Measurements from ENCODE around the gene CHRND. TPM values are rescaled to one million over a fixed set of nuclear protein-coding genes. Genes with fewer than 3 reads are reported as not detected.

The CHRND gene
- total RNA-seq, 6 experiments from 2014 or later = not detected

- H3K36me3 Mint-ChIP-seq (ENCODE audit: low read depth) = peaks cover 15% of the 10 kb centered on the region
- no peak for TF ChIP-seq CTCF (IDR thresholded peaks at IDR 0.05)
- no peaks in the 10 kb centered on the region; the same call in 1 of the 2 replicates for H3K27me3 Mint-ChIP-seq (ENCODE audit: insufficient read depth)
- peak; percentile 54 for DNase-seq
- no peak overlapping the region; the same call in 1 of the 2 replicates for H3K4me3 Mint-ChIP-seq
- H3K27ac Mint-ChIP-seq = peak overlapping the region; percentile 64
- H3K9me3 Mint-ChIP-seq = no peaks in the 10 kb centered on the region
- peaks cover 36% of the 10 kb centered on the region for H3K4me1 Mint-ChIP-seq (ENCODE audit: low read depth)
These were observed 48.9 kb downstream of the CHRND start for GRCh38 chr2:232574674-232575403.

GRCh38 chr2:232575404-232575746 lies 49.4 kb downstream of the CHRND start:
- Mint-ChIP-seq H3K27me3 (ENCODE audit: insufficient read depth) (no peaks in the 10 kb centered on the region; the same call in 1 of the 2 replicates), H3K4me3 (no peak overlapping the region)

GRCh38 chr2:232576995-232577394 lies 51.0 kb downstream of the CHRND start:
- Mint-ChIP-seq H3K9me3 (no peaks in the 10 kb centered on the region), H3K27ac (peak overlapping the region; percentile 64), H3K27me3 (ENCODE audit: insufficient read depth) (no peaks in the 10 kb centered on the region; the same call in 1 of the 2 replicates), H3K4me1 (ENCODE audit: low read depth) (peaks cover 36% of the 10 kb centered on the region), H3K36me3 (ENCODE audit: low read depth) (peaks cover 18% of the 10 kb centered on the region), H3K4me3 (peak overlapping the region; percentile 44; the same call in 1 of the 2 replicates)
- TF ChIP-seq CTCF (IDR thresholded peaks at IDR 0.05) = no peak
- peak; percentile 62 for DNase-seq

More at GRCh38 chr2:232575404-232575746, 49.4 kb downstream of the CHRND start:
- Mint-ChIP-seq H3K27ac (no peak overlapping the region), H3K9me3 (no peaks in the 10 kb centered on the region), H3K4me1 (ENCODE audit: low read depth) (peaks cover 36% of the 10 kb centered on the region), H3K36me3 (ENCODE audit: low read depth) (peaks cover 10% of the 10 kb centered on the region)
- TF ChIP-seq CTCF (IDR thresholded peaks at IDR 0.05) = no peak
- DNase-seq = no peak

- Mint-ChIP-seq H3K4me1 (ENCODE audit: low read depth) (peaks cover 36% of the 10 kb centered on the region), H3K27me3 (ENCODE audit: insufficient read depth) (no peaks in the 10 kb centered on the region; the same call in 1 of the 2 replicates), H3K36me3 (ENCODE audit: low read depth) (peaks cover 18% of the 10 kb centered on the region), H3K27ac (peak overlapping the region; percentile 56; the same call in 1 of the 2 replicates), H3K4me3 (no peak overlapping the region), H3K9me3 (no peaks in the 10 kb centered on the region)
- no peak for DNase-seq
- no peak for TF ChIP-seq CTCF (IDR thresholded peaks at IDR 0.05)
These were observed 51.9 kb downstream of the CHRND start for GRCh38 chr2:232577841-232578240.

DNA sequence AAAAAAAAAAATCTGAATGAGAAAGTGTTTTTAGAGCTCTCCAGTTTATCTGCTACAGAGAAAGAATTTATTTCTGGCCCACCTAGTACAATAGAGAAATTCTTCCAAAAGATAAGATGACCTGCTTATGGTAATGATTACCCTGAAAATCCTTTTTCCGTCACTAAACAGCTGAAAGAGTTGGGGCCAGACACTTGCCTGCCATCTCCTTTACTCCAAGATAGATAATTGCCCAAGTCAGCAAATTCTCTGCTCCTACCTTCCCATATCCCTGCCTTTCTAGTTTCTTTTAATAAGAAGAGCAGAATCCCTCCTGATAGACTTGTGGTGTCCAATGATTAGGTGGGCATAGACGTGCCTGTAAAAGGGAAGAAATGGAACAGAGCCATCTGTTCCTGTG lies 52.7 kb downstream of the CHRND start:
- no peaks in the 10 kb centered on the region for H3K9me3 Mint-ChIP-seq
- TF ChIP-seq CTCF (IDR thresholded peaks at IDR 0.05) = no peak
- H3K36me3 Mint-ChIP-seq (ENCODE audit: low read depth) = peaks cover 18% of the 10 kb centered on the region
- peaks cover 34% of the 10 kb centered on the region for H3K4me1 Mint-ChIP-seq (ENCODE audit: low read depth)
- no peak overlapping the region for H3K27ac Mint-ChIP-seq
- H3K27me3 Mint-ChIP-seq (ENCODE audit: insufficient read depth) = no peaks in the 10 kb centered on the region; the same call in 1 of the 2 replicates
- H3K4me3 Mint-ChIP-seq = no peak overlapping the region
- DNase-seq = no peak

Data from HFFc6 (cell line).